NCI-H524 (cell line): ENCODE measurements around the gene SOCS3.

Experiments
- DNase-seq, 2 experiments: peaks; one replicate each; lab custom pipeline; 2025; lab: John Stamatoyannopoulos, UW

The SOCS3 gene

DNA sequence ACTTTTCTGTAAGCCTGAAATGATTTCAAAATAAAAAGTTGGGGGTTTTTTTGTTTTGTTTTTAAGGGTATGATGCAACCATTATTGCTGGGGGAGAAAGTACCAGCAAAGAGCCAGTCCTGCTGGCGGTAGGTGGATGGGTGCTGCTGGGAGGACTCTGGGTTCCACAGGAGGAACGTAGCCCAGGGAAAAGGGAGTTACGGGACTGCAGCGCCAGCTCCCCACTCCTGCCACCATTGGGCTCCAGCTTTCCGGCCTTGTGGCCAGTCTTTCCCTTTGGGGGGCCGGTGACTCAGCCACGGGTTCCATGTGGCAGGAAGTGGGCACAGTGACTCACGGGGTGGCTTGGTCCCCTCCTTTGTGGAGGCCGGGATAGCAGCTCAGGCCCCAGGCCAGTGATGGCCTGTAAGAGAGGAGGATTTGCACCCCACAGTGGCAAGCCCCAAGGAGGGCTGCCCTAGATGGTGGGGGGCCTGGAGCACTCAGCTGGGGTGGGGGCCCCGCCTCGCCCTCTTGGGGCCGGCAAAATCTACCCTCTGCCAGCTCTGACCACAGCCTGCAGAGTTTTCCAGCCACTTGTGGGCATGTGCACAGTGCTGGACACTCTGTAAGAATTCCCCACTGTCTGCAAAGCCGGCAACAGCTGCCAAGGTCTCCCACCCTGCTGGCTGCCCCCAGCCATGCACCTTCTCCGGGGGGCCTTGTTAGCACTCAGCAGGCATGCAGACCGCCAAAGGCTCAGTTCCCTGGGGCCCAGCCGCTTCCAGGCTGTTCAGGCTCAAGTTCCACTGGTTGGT, 30.4 kb downstream of the SOCS3 start:
- no peak for DNase-seq

DNA sequence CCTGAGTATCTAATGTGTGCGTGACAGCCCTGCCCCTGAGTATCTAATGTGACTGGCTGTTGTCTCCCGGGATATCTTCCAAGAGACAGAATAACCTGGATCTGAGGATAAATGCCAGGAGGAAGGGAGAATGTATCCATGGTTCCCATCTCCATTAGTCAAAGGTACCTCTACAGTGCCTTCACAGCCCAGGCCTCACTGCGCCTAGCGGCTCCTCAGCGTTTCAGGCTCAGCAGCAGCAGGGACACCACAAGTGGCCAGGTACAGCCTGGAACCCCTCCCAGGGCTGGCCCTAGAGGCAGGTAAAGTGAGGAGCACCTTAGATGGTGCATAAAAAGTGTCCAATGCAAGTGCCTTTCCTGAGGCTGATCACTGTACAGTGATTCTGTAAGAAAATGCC, 32.0 kb downstream of the SOCS3 start:
- DNase-seq = no peak

DNA sequence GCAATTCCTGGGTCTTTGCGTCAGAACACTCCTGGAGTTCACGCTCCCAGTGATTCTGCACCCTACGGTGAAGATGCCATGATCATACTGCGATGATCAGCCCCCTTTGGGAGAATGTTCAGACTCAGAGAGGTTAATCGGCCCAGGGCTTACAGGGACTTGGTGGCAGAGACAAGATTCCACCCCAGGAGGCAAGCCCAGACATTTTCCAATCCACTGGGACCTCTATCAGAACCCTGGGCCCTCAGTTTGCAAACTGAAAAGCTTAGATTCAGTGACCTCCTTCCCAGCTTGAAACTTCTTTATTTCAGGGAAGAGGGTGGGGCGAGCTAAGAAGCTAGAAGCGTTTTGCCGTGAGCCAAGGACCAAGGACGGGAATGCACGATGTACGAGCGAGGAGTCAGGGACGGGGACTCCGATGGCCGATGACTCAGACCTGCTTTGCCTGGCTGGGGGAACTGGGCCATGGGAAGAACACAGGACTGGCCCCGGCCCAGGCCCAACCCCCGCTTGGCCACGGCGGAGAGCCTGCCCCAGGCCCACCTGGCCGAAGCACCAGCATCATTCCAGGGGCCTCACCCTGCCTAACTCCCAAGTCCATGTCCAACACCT, 34.7 kb downstream of the SOCS3 start:
- DNase-seq = no peak

- peak; percentile 84 to 86 for DNase-seq
Observed at GRCh38 chr17:78324391-78325075, 35.3 kb downstream of the SOCS3 start.

DNA sequence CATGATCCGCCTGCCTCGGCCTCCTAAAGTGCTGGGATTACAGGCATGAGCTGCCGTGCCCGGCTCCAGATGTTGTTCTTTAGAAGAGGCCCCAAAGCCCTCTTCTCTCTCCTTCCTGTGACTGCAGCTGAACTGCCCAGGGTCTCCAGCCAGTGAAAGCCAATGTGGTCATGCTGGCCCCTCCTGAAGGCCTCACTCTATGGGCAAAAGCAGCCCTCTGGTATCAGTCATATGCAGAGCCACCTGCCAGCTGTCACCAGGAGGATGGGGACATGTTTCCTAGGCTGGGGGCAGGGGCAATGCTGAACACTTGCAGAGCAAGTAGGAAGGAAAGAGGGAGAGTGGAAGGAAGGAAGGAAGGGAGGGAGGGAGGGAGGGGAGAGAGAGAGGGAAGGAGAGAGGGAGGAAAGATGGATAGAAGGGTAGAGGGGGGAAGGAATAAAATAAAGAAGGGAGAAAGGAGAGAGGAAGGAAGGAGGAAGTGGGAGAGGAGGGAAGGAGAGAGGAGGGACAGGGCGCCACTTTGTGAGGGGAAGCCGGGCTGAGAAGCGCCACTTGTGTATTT, 36.0 kb downstream of the SOCS3 start:
- peak; percentile 60 to 80 for DNase-seq

DNA sequence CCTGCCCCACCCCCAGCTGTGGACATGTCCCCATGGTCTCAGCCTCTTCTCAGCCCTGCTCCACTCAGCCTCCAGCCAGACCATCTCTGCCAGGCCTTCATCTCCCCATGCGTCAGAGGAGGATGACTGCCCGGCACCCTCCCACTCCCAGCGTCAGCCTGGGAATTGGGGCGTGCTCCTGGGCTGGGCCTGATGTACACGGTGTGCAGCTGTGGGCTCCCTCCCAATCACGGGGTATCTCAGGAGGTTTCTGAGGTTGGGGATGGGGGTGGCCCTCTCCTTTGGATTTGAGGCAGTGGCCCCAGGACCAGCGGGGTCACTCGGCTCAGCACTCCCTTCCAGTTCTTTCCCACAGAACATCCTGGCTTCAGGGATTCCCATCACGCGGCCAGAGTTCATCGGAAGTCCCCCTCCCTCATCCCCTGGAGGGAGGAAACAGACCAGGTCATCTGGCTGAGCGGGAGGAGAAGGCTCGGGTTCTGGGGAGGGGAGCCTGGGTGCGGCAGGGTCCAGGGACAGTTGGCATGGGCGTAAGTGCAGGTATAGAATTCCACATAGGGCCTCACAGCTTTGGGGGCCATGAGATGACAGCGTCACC, 36.9 kb downstream of the SOCS3 start:
- DNase-seq = no peak

- DNase-seq = no peak
Observed at GRCh38 chr17:78322327-78322857, 37.5 kb downstream of the SOCS3 start.

- no peak for DNase-seq
Observed at GRCh38 chr17:78318843-78319242, 41.0 kb downstream of the SOCS3 start.

DNA sequence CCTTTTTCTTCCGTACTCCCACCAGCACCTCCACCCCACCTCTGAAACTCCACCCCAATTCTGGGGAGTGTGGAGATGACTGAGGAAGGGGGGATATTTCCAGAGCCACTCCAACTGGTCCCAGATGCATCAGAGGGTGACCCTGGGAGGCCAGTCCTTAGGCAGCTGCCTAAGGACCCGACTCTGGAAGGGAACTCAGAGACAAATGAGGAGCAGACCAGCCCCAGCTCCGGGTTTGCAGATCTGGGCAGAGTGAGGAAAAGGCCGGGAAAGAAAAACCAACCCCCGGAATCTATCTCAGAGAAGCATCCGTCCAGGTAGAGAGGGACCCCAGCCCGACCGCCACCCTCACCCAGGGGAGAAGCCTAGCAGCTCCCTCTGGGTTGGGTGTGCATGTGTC, 41.5 kb downstream of the SOCS3 start:
- no peak for DNase-seq

GRCh38 chr17:78317794-78318400, 42.0 kb downstream of the SOCS3 start:
- no peak for DNase-seq

DNA sequence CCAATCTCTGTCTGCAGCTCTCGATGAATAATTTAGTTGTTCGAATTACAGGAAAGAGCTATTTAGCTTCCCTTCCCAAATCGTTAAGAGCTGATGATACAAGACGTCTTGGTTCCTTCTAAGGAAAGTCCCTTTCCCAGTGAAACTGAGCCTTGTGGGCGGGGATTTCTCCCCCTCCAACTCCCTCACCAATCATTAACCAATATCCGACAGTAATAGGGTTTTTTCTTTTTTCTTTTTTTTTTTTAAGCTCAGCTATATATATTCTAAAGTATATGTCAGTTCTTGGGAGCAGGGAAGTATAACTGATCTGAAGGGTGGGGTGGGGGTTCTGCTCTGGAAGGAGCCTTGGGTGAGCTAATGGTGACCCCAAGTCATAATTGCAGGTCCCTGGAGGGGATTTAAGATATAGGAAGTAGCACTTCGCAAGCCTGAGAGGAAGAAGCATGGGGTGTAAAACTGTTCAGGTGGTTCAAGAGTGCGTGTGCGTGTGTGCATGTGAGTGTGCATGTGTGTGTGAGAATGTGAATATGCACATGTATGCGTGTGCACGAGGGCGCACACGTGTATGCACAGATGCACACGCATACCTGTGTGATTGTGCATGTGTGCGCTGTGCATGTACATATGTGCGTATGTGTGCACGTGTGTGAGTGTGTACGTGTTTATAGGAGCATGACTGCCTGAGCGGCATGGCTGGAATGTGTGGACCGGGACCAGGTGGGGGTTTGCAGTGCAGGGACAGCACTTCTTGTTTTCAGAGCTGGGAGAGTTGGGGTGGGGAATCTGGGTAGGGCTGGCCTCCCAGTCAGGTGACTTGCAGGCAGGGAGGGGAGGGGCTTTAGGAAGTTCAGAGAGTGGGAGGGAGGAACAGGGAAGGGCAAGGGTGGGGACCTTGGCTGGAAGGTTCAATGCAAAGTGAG, 42.7 kb downstream of the SOCS3 start:
- no peak for DNase-seq

GRCh38 chr17:78316115-78316866, 43.6 kb downstream of the SOCS3 start:
- DNase-seq = no peak

- no peak for DNase-seq
Observed at GRCh38 chr17:78315355-78316114, 44.3 kb downstream of the SOCS3 start.

GRCh38 chr17:78314683-78315354, 45.1 kb downstream of the SOCS3 start:
- DNase-seq = no peak

GRCh38 chr17:78313735-78314648, 45.9 kb downstream of the SOCS3 start:
- DNase-seq = peak; percentile 71 to 88

GRCh38 chr17:78309659-78310255, 50.1 kb downstream of the SOCS3 start:
- peak in 1 of 2 experiments; percentile 67 for DNase-seq
